HepG2 (cell line): ENCODE measurements around the gene NRAS. TPM values are rescaled to one million over a fixed set of nuclear protein-coding genes. Genes with fewer than 3 reads are reported as not detected.

Experiments used
- ATAC-seq: fragments of 200-7000 bp; cut with Tn5 transposase; 3 replicates; pipeline ENCODE4 v1.9.1; 2020; ENCODE audit warnings: mild to moderate bottlenecking, moderate library complexity
- BruUV-seq: library from RNA; stranded (reverse); fragments of 400-500 nt; replicated peaks from 2 replicates; lab custom pipeline; 2021; lab: Mats Ljungman, UMichigan
- CTCF ChIA-PET: fragments of 300-600 bp; formaldehyde crosslinking; extraction: SDS; loops from one replicate; lab custom pipeline; 2021; ENCODE audit warnings: low total read pairs, inconsistent platforms, low intra/inter-chr PET ratio; lab: Yijun Ruan, JAX
- POLR2A ChIA-PET: fragments of 350-600 bp; sonication (Branson Sonifier 250); formaldehyde crosslinking; loops from one replicate; lab custom pipeline; 2020; ENCODE audit warnings: antibody characterized with exemption, inconsistent platforms; lab: Yijun Ruan, JAX
- DNase-seq: peaks from one replicate; pipeline ENCODE4 v3.0.0-alpha.2; 2015; ENCODE audit warnings: low spot score
- FAIRE-seq: peaks from 3 replicates; lab custom pipeline; 2011; peaks lifted over from hg19 to GRCh38; lab: Jason Lieb, UNC
- H2AFZ ChIP-seq: one replicate; pipeline ENCODE4 v1.6.1; 2011; ENCODE audit warnings: low read length, inconsistent platforms
- H3K27ac ChIP-seq: fragments of 300-600 bp; 3 replicates; pipeline ENCODE4 v1.8.0; 2011; ENCODE audit warnings: mixed run types, mild to moderate bottlenecking, mixed read lengths, low read length, inconsistent platforms; ENCODE audit not compliant: insufficient read depth; ENCODE audit errors: extremely low read length
- H3K27me3 ChIP-seq, 2 experiments: fragments of 200-600 bp in 1 of 2; 2 replicates in 1 of 2; 3 replicates in 1 of 2; pipeline versions ENCODE4 v1.6.0 to v1.8.0; 2011; ENCODE audit warnings: low read length in 2 of 2, mild to moderate bottlenecking in 2 of 2, moderate library complexity in 2 of 2, inconsistent platforms in 1 of 2; ENCODE audit not compliant: insufficient read depth in 2 of 2, control insufficient read depth in 1 of 2
- H3K36me3 ChIP-seq, 2 experiments: fragments of 200-600 bp in 1 of 2; replicated peaks in 1 of 2; 2 replicates in 1 of 2; 3 replicates in 1 of 2; pipeline versions ENCODE4 v1.5.1 to v1.8.0; 2011; ENCODE audit warnings: low read length in 2 of 2, inconsistent platforms in 1 of 2; ENCODE audit not compliant: insufficient read depth in 2 of 2, control insufficient read depth in 1 of 2
- H3K4me1 ChIP-seq: 2 replicates; pipeline ENCODE4 v1.5.1; 2012; ENCODE audit warnings: low read length, inconsistent platforms; ENCODE audit not compliant: insufficient read depth
- H3K4me2 ChIP-seq: 2 replicates; pipeline ENCODE4 v1.6.0; 2011; ENCODE audit warnings: low read depth, low read length, inconsistent platforms
- H3K4me3 ChIP-seq, 3 experiments: fragments of 200-600 bp in 1 of 3; sonication (generic), shearing (Covaris generic) in 1 of 3; replicated peaks in 1 of 3; 2 replicates each; pipeline ENCODE4 v1.5.1; 2011 to 2016; ENCODE audit warnings: low read length in 3 of 3, inconsistent platforms in 2 of 3, low read depth in 2 of 3, mild to moderate bottlenecking in 2 of 3, control low read depth in 1 of 3, mixed read lengths in 1 of 3; ENCODE audit not compliant: insufficient read depth in 1 of 3
- H3K79me2 ChIP-seq: one replicate; pipeline ENCODE4 v1.6.1; 2011; ENCODE audit warnings: low read length, inconsistent platforms; ENCODE audit not compliant: insufficient read depth
- H3K9ac ChIP-seq: 2 replicates; pipeline ENCODE4 v1.6.0; 2011; ENCODE audit warnings: mild to moderate bottlenecking, low read depth, low read length, inconsistent platforms; ENCODE audit not compliant: insufficient read depth
- H3K9me3 ChIP-seq: 2 replicates; pipeline ENCODE4 v1.5.1; 2012; ENCODE audit warnings: mild to moderate bottlenecking, low read length
- H4K20me1 ChIP-seq: 2 replicates; pipeline ENCODE4 v1.6.0; 2011; ENCODE audit warnings: inconsistent platforms, mild to moderate bottlenecking, low read length, moderate library complexity; ENCODE audit not compliant: insufficient read depth
- CEBPB ChIP-seq: IDR thresholded peaks from 2 replicates; pipeline ENCODE4 v1.6.1; 2011; ENCODE audit warnings: low read depth, low read length, improper control_type of control experiment, borderline replicate concordance
- DNMT3B ChIP-seq: conservative IDR thresholded peaks from 2 replicates; pipeline ENCODE4 v1.6.1; 2016; ENCODE audit warnings: missing biosample characterization, control low read depth
- EP300 ChIP-seq, 3 experiments: sonication (generic) in 1 of 3; formaldehyde crosslinking in 1 of 3; IDR thresholded peaks; 2 replicates each; pipeline versions ENCODE4 v1.5.1 to v1.6.1; 2011 to 2020; ENCODE audit warnings: low read depth in 2 of 3, low read length in 2 of 3, borderline replicate concordance in 1 of 3, improper control_type of control experiment in 1 of 3, mild to moderate bottlenecking in 1 of 3, missing genetic modification reagents in 1 of 3, moderate library complexity in 1 of 3
- HES4 ChIP-seq: sonication (generic); formaldehyde crosslinking; IDR thresholded peaks from 2 replicates; pipeline ENCODE4 v1.9.0; 2021; ENCODE audit warnings: mild to moderate bottlenecking, missing genetic modification reagents, borderline replicate concordance
- HNF4G ChIP-seq, 2 experiments: sonication (generic) in 1 of 2; formaldehyde crosslinking in 1 of 2; IDR thresholded peaks; 2 replicates each; pipeline versions ENCODE4 v1.4.0 to v1.6.1; 2011 to 2020; ENCODE audit warnings: borderline replicate concordance in 2 of 2, low read depth in 2 of 2, mild to moderate bottlenecking in 2 of 2, low read length in 1 of 2, missing genetic modification reagents in 1 of 2, moderate library complexity in 1 of 2
- HOXA5 ChIP-seq: sonication (generic); formaldehyde crosslinking; IDR thresholded peaks from 2 replicates; pipeline ENCODE4 v1.4.0; 2020; ENCODE audit warnings: missing genetic modification reagents
- JUND ChIP-seq: sonication (generic); formaldehyde crosslinking; IDR thresholded peaks from 2 replicates; pipeline ENCODE4 v1.8.0; 2022; ENCODE audit warnings: mild to moderate bottlenecking, missing genetic modification reagents
- KLF6 ChIP-seq: IDR thresholded peaks from 2 replicates; pipeline ENCODE4 v1.8.0; 2016; ENCODE audit warnings: missing biosample characterization, missing genetic modification reagents
- LBX2 ChIP-seq: sonication (generic); formaldehyde crosslinking; IDR thresholded peaks from 2 replicates; pipeline ENCODE4 v1.5.0; 2020; ENCODE audit warnings: missing genetic modification reagents, mild to moderate bottlenecking, borderline replicate concordance
- LCORL ChIP-seq, 2 experiments: fragments of 450-650 bp in 1 of 2; sonication (generic) in 1 of 2; formaldehyde crosslinking in 1 of 2; IDR thresholded peaks; 2 replicates each; pipeline versions ENCODE4 v1.5.0 to v1.6.1; 2017 to 2020; ENCODE audit warnings: antibody characterized with exemption in 1 of 2, missing genetic modification reagents in 1 of 2
- MZF1 ChIP-seq: sonication (generic); formaldehyde crosslinking; IDR thresholded peaks from 2 replicates; pipeline ENCODE4 v1.8.1; 2023; ENCODE audit warnings: mild to moderate bottlenecking, missing genetic modification reagents, borderline replicate concordance
- NR1H2 ChIP-seq: sonication (generic); formaldehyde crosslinking; IDR thresholded peaks from 2 replicates; pipeline ENCODE4 v1.8.1; 2022; ENCODE audit warnings: low read depth, missing genetic modification reagents, borderline replicate concordance
- STAT5B ChIP-seq: sonication (generic); formaldehyde crosslinking; IDR thresholded peaks from 2 replicates; pipeline ENCODE4 v1.4.0; 2020; ENCODE audit warnings: missing genetic modification reagents
- TFE3 ChIP-seq: IDR thresholded peaks from 2 replicates; pipeline ENCODE4 v1.6.1; 2016
- ZBTB37 ChIP-seq: sonication (generic); formaldehyde crosslinking; IDR thresholded peaks from 2 replicates; pipeline ENCODE4 v1.4.0; 2020; ENCODE audit warnings: mild to moderate bottlenecking, missing genetic modification reagents
- ZKSCAN5 ChIP-seq: sonication (generic); formaldehyde crosslinking; IDR thresholded peaks from 2 replicates; pipeline ENCODE4 v1.5.1; 2020; ENCODE audit warnings: mild to moderate bottlenecking, missing genetic modification reagents
- ZNF556 ChIP-seq: sonication (generic); formaldehyde crosslinking; IDR thresholded peaks from 2 replicates; pipeline ENCODE4 v1.4.0; 2020; ENCODE audit warnings: mild to moderate bottlenecking, missing genetic modification reagents, borderline replicate concordance
- ZNF841 ChIP-seq: sonication (generic); formaldehyde crosslinking; IDR thresholded peaks from 2 replicates; pipeline ENCODE4 v1.8.1; 2023; ENCODE audit warnings: missing genetic modification reagents, borderline replicate concordance
- WGBS: methylation state at CpG from one replicate; pipeline ENCODE4 v1.1.6; 2017; ENCODE audit warnings: low lambda C conversion rate; 5-methylcytosine and 5-hydroxymethylcytosine counted together
- in situ Hi-C: cut with HindIII; loops from 2 replicates; pipeline ENCODE4 v1.10.0; 2017; ENCODE audit warnings: low pct_unique_long_range_greater_than_20kb; ENCODE audit not compliant: extremely low pct_ligation_motif_present
- intact Hi-C: fragments of 100-400 bp; cut with micrococcal nuclease; formaldehyde crosslinking; loops from one replicate; pipeline ENCODE4 v1.10.0; 2022; ENCODE audit not compliant: unreplicated experiment
- polyA plus RNA-seq, 8 experiments: library from polyadenylated mRNA; depleted of rRNA in 3 of 8; stranded (reverse) in 7 of 8; unstranded in 1 of 8; fragments of >200 nt; fragmentation: Illumina TruSeq in 4 of 8; extraction: Trizol in 4 of 8; gene quantifications; 2 replicates each; pipeline versions ENCODE4 v1.2.1 to v1.2.3, GENCODE V29; 2011 to 2016; ENCODE audit warnings: low read depth in 4 of 8, missing spikeins in 1 of 8, mixed read lengths in 1 of 8; ENCODE audit not compliant: insufficient read depth in 1 of 8
- total RNA-seq, 5 experiments: library from RNA; depleted of rRNA; stranded (reverse); fragments of >200 nt; fragmentation: Illumina TruSeq; extraction: Trizol; gene quantifications; 2 replicates each; pipeline ENCODE4 v1.2.3, GENCODE V29; 2016; ENCODE audit warnings: low read depth in 1 of 5
- TF ChIP-seq, protein P1 (sequence below): sonication (generic); formaldehyde crosslinking; IDR thresholded peaks from 2 replicates; pipeline ENCODE4 v1.4.0; 2020; ENCODE audit warnings: mild to moderate bottlenecking, missing genetic modification reagents

NRAS gene
- total and polyA plus RNA-seq, 2 of the 13 experiments (the other 11 are each of a cell fraction or from before 2014, with no cell fraction given) = 38.6 to 58.8 TPM

- no TSS peak for BruUV-seq
- POLR2A ChIA-PET = no interaction called here
Measured at GRCh38 chr1:114746450-114747121, 30.0 kb upstream of the NRAS start.

More at GRCh38 chr1:114746450-114747121, 30.0 kb upstream of the NRAS start:
- H3K36me3 ChIP-seq = peaks cover 8 to 79% of the 10 kb centered on the region in 2 experiments
- ATAC-seq = no peak; the same call in 2 of the 3 replicates
- in situ Hi-C loops = no loop called here
- intact Hi-C loops = no loop called here
- no peak overlapping the region for H3K4me3 ChIP-seq
- peaks cover 100% of the 10 kb centered on the region for H3K79me2 ChIP-seq
- WGBS = 81% methylated on average over 6 of the region's 6 CpGs
- no peaks in the 10 kb centered on the region for H3K27me3 ChIP-seq
- FAIRE-seq = no peak
- H3K9me3 ChIP-seq = no peaks in the 10 kb centered on the region
- H3K27ac ChIP-seq = no peak overlapping the region
- no peak overlapping the region for H3K4me2 ChIP-seq
- DNase-seq = no peak
- TF ChIP-seq HOXA5 (CRISPR knock-in tag) = no peak
- TF ChIP-seq, protein P1, sequence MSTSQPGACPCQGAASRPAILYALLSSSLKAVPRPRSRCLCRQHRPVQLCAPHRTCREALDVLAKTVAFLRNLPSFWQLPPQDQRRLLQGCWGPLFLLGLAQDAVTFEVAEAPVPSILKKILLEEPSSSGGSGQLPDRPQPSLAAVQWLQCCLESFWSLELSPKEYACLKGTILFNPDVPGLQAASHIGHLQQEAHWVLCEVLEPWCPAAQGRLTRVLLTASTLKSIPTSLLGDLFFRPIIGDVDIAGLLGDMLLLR (CRISPR knock-in tag) = no peak
- no peak for TF ChIP-seq ZBTB37
- no peak for TF ChIP-seq CEBPB
- no peak for TF ChIP-seq KLF6 (CRISPR knock-in tag)
- TF ChIP-seq EP300 (IDR thresholded peaks at IDR 0.05; ENCODE audit: low read depth in 2 of 2, low read length in 2 of 2) = no peak
- TF ChIP-seq EP300 (CRISPR knock-in tag; IDR thresholded peaks at IDR 0.05; ENCODE audit: borderline replicate concordance) = no peak
- TF ChIP-seq ZKSCAN5 (CRISPR knock-in tag) = no peak
- TF ChIP-seq MZF1 = no peak
- TF ChIP-seq ZNF556 (CRISPR knock-in tag) = no peak
- no peak for TF ChIP-seq NR1H2 (CRISPR knock-in tag)
- no peak for TF ChIP-seq STAT5B (CRISPR knock-in tag)
- no peak for TF ChIP-seq LCORL (IDR thresholded peaks at IDR 0.05)
- no peak for TF ChIP-seq LCORL (CRISPR knock-in tag; IDR thresholded peaks at IDR 0.05)
- TF ChIP-seq ZNF841 (CRISPR knock-in tag) = no peak
- no peak for TF ChIP-seq DNMT3B (CRISPR knock-in tag)
- TF ChIP-seq HES4 (CRISPR knock-in tag) = no peak
- TF ChIP-seq TFE3 (CRISPR knock-in tag) = no peak
- TF ChIP-seq HNF4G (IDR thresholded peaks at IDR 0.05; ENCODE audit: borderline replicate concordance, low read depth, low read length) = no peak
- TF ChIP-seq HNF4G (CRISPR knock-in tag; IDR thresholded peaks at IDR 0.05; ENCODE audit: borderline replicate concordance, low read depth) = no peak
- TF ChIP-seq JUND = no peak
- no peak for TF ChIP-seq LBX2 (CRISPR knock-in tag)
- H3K9ac ChIP-seq = no peak overlapping the region
- peaks cover 3% of the 10 kb centered on the region for H3K4me1 ChIP-seq
- H4K20me1 ChIP-seq = peaks cover 65% of the 10 kb centered on the region
- H2AFZ ChIP-seq = no peak overlapping the region
- CTCF ChIA-PET = no interaction called here
